Immature natural killer cell (primary cell): ENCODE data around the gene ZMAT5. TPM values are rescaled to one million over a fixed set of nuclear protein-coding genes. Genes with fewer than 3 reads are reported as not detected.
A peak's percentile ranks its signal among the peaks of the same experiment; 100 is the strongest.

Source experiments
- DNase-seq, 3 donors: peaks; one replicate each; pipeline ENCODE4 v3.0.0; 2022; ENCODE audit warnings: mixed read lengths in 1 of 3
- H3K27ac Mint-ChIP-seq, 6 donors: one replicate each; pipeline ENCODE4 v1.8.0; 2020; ENCODE audit warnings: mixed read lengths in 6 of 6, mild to moderate bottlenecking in 5 of 6, inconsistent platforms in 4 of 6, moderate library complexity in 3 of 6
- H3K27me3 Mint-ChIP-seq, 3 donors: one replicate each; pipeline ENCODE4 v1.8.0; 2020 to 2021; ENCODE audit warnings: low read depth in 3 of 3, mild to moderate bottlenecking in 3 of 3, mixed read lengths in 3 of 3, moderate library complexity in 3 of 3, inconsistent platforms in 1 of 3
- H3K36me3 Mint-ChIP-seq, 3 donors: one replicate each; pipeline ENCODE4 v1.8.0; 2020; ENCODE audit warnings: mixed read lengths in 3 of 3, inconsistent platforms in 2 of 3, mild to moderate bottlenecking in 2 of 3
- H3K4me1 Mint-ChIP-seq, 2 donors: one replicate each; pipeline ENCODE4 v1.8.0; 2020; ENCODE audit warnings: inconsistent platforms in 2 of 2, mild to moderate bottlenecking in 2 of 2, mixed read lengths in 2 of 2, moderate library complexity in 1 of 2
- H3K4me3 Mint-ChIP-seq, 5 donors: one replicate each; pipeline ENCODE4 v1.8.0; 2020; ENCODE audit warnings: mild to moderate bottlenecking in 5 of 5, mixed read lengths in 5 of 5, inconsistent platforms in 3 of 5, moderate library complexity in 3 of 5
- H3K9me3 Mint-ChIP-seq, 6 donors: one replicate each; pipeline ENCODE4 v1.8.0; 2020; ENCODE audit warnings: mild to moderate bottlenecking in 6 of 6, mixed read lengths in 6 of 6, inconsistent platforms in 4 of 6, moderate library complexity in 3 of 6
- polyA plus RNA-seq, 3 donors: library from polyadenylated mRNA; unstranded; fragments of 300-500 nt; fragmentation: Illumina TruSeq; gene quantifications; one replicate each; pipeline ENCODE4 v1.2.3, GENCODE V29; 2021

Gene ZMAT5, protein sequence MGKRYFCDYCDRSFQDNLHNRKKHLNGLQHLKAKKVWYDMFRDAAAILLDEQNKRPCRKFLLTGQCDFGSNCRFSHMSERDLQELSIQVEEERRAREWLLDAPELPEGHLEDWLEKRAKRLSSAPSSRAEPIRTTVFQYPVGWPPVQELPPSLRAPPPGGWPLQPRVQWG
- 10 to 100 TPM; 59.3 to 77.7 (median 72.2) TPM for polyA plus RNA-seq

DNA sequence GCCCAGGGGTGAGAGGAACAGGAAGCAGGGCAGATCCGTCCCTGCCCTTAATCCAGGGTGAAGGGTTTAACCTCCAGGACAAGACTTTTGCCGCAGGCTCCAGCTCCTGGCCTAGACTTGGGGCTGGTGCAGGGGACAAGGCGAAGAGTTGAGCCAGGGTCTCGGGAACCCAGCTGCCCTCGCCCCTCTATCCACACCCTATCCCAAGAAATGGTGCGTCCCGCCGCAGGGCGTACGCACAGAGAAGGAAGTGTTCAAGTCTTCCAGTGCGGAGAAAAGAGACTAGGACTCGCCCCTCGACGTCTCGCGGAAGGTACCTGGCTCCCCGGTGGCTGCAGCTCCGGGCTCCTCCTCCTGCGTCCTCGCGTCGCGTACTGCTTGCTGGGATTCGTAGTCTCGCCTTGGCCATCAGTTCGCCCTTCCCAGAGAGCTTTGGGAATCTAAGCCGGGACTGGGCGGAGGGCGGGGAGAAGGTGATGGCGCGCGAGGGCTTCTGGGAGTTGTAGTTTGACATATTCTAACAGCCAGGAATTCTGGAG is at the start of gene ZMAT5:
Gene ZMAT5 (minus strand): TSS at position 376 of the 539 bp plus-strand sequence. CDS start 18,463 bp downstream, outside the sequence.
- DNase-seq = peak; percentile 88 to 92 (median 91)
- H3K27ac Mint-ChIP-seq = peak within 1 kb of the TSS; percentile 94 to 99 (median 98)
- H3K9me3 Mint-ChIP-seq = no peaks in the 10 kb centered on the region
- H3K4me3 Mint-ChIP-seq = peak within 1 kb of the TSS; percentile 98 to 100 (median 99)
- no peaks in the 10 kb centered on the region for H3K36me3 Mint-ChIP-seq
- H3K27me3 Mint-ChIP-seq = peaks cover 0 to 3% (median 0%) of the 10 kb centered on the region in 3 donors
- peaks cover 36 to 49% of the 10 kb centered on the region in 2 donors for H3K4me1 Mint-ChIP-seq

DNA sequence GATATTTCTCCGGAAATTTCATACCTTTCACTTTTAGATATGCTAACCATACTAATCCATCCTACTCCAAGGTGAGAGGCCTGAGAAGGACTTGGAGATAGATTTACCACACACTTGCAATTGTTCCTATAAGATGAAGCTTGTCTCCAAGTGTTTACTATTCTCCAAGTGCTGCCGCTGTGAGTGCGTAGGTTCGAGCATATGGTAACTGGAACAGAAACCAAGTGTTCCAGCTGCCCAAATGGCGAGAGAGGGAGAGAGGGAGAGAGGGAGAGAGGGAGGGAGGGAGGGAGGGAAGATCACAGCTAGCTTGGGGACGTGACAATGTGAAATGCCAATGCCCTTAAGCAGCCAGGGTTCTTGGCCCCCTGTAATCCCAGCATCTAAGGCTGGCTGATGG is 49.7 kb upstream of the ZMAT5 start:
- no peak for DNase-seq
- H3K4me1 Mint-ChIP-seq = no peaks in the 10 kb centered on the region
- no peak overlapping the region for H3K4me3 Mint-ChIP-seq
- H3K36me3 Mint-ChIP-seq = peaks cover 11 to 66% (median 32%) of the 10 kb centered on the region in 3 donors
- no peak overlapping the region for H3K27ac Mint-ChIP-seq
- no peaks in the 10 kb centered on the region for H3K27me3 Mint-ChIP-seq
- H3K9me3 Mint-ChIP-seq = no peaks in the 10 kb centered on the region

DNA sequence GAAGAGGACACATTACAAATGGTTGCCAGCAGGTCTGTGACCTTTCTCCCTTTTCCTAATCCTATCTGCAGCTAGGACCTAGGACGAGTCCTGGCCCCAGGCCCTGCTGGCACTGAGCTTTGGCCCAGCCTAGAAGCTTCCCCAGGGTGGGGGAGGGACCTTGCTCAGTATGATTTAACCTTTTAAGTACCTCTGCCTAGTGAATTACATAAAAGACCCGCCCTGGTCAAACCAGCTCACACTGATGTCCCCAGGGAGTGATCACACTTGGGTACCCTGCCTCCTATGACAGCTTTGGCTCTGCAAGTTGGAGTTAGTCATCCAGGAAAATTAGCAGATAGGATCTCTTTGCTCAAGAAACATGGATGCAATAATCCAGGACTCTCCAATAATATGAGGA is 49.3 kb upstream of the ZMAT5 start:
- no peak overlapping the region for H3K27ac Mint-ChIP-seq
- H3K4me3 Mint-ChIP-seq = no peak overlapping the region
- no peaks in the 10 kb centered on the region for H3K4me1 Mint-ChIP-seq
- H3K36me3 Mint-ChIP-seq = peaks cover 11 to 69% (median 33%) of the 10 kb centered on the region in 3 donors
- H3K9me3 Mint-ChIP-seq = no peaks in the 10 kb centered on the region
- no peak for DNase-seq
- no peaks in the 10 kb centered on the region for H3K27me3 Mint-ChIP-seq

DNA sequence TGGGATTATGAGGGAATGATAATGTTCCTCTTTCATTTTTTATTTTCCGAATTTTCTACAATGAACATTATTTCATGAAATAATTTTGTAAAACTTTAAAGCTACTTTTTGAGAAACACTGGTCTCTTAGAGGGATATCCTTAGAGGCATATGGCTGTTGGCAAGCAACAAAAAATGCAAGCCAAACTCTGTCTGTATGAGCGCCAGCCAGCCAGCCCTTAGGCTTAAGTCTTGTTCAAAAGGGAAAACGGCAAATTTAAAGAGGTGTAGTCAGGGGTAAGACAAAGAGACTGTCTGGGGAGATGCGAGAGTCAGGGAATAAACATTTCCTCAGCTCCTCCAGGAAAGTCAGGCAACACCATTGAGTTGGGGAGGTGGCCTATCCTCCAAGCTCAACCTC is 48.8 kb upstream of the ZMAT5 start:
- Mint-ChIP-seq H3K36me3 (peaks cover 11 to 71% (median 33%) of the 10 kb centered on the region in 3 donors), H3K27me3 (no peaks in the 10 kb centered on the region), H3K4me1 (no peaks in the 10 kb centered on the region), H3K9me3 (no peaks in the 10 kb centered on the region), H3K27ac (peak overlapping the region in 1 of 6 donors; percentile 14), H3K4me3 (no peak overlapping the region)
- DNase-seq = no peak

DNA sequence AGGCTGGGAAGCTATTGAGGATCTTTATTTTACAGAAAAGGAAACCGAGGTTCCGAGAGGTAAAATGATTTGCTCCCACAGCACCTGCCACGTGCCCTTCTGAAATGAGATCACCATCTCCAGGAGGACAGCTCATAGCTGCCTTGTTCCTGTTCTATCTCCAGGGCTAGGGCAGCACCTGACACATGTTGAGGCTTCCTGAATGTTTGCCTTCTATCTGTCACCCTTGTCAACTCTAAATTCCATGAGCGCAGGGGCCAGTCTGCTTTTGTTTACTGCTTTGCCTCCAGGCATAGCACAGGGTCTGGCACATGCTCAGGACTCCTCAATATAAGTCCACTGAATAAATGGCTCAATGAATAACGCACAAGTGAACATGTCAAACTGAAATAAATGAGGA is 47.2 kb upstream of the ZMAT5 start:
- H3K4me3 Mint-ChIP-seq = no peak overlapping the region
- H3K27ac Mint-ChIP-seq = no peak overlapping the region
- DNase-seq = no peak
- no peaks in the 10 kb centered on the region for H3K27me3 Mint-ChIP-seq
- no peaks in the 10 kb centered on the region for H3K9me3 Mint-ChIP-seq
- peaks cover 15 to 72% (median 33%) of the 10 kb centered on the region in 3 donors for H3K36me3 Mint-ChIP-seq
- H3K4me1 Mint-ChIP-seq = no peaks in the 10 kb centered on the region

DNA sequence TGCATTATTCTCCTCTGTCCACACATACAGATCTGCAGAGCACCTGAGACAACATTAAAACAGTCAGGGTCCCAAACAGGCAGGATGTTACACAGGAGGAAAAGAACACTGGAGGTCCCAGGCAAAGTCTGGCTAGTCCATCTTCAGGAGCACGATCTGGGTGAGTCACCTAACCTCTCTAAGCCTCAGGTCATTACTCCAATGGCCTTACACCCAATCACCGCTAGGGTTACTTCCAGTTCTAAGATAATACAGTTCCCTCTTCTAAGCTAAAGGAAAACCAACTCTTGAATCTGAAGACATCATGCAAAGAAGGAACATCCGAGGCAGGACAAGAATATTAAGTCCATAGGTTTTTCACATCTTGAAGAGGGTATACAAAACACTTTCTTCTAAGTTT is 46.8 kb upstream of the ZMAT5 start:
- H3K27me3 Mint-ChIP-seq = no peaks in the 10 kb centered on the region
- DNase-seq = no peak
- no peak overlapping the region for H3K4me3 Mint-ChIP-seq
- peaks cover 15 to 69% (median 33%) of the 10 kb centered on the region in 3 donors for H3K36me3 Mint-ChIP-seq
- no peak overlapping the region for H3K27ac Mint-ChIP-seq
- no peaks in the 10 kb centered on the region for H3K9me3 Mint-ChIP-seq
- H3K4me1 Mint-ChIP-seq = no peaks in the 10 kb centered on the region

DNA sequence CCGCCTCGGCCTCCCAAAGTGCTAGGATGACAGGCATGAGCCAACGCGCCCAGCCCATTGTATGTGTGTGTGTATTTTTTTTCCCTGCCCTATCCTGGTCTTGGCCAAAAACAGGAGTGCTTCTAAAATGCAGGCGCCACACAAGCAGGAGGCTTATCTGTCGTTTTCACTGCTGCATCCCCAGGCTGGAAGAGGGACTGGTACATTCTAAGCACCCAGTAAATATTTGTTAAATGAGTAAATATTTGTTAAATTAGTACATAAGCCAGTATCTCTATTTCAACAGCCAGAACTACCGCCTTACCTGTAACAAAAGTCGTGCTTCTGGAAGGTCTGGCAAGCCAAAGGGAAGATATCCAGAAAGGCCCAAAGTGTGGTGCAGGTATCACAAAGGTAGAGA is 46.3 kb upstream of the ZMAT5 start:
- peaks cover 17 to 66% (median 31%) of the 10 kb centered on the region in 3 donors for H3K36me3 Mint-ChIP-seq
- H3K9me3 Mint-ChIP-seq = no peaks in the 10 kb centered on the region
- H3K4me1 Mint-ChIP-seq = no peaks in the 10 kb centered on the region
- H3K27me3 Mint-ChIP-seq = no peaks in the 10 kb centered on the region
- no peak overlapping the region for H3K27ac Mint-ChIP-seq
- no peak overlapping the region for H3K4me3 Mint-ChIP-seq
- no peak for DNase-seq

DNA sequence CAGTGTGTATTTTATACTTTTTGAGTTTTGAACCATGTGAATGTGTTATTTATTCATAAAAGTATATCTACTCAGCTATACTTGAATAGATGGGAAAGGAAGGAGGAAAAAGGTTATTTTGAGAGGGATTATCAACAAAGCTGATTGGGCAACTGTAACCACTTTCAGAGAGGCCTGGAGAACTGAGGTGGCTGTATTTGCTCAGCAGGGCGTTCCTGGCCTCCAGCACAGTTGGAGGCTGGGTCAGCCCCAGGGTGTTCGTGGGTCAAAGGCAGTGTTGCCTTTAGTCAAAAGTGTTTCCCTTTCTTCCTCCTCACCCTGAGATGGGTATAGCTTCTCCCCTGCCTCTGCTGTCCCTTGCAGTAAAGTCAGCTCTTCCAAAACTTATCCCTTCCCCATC is 44.6 kb upstream of the ZMAT5 start:
- no peaks in the 10 kb centered on the region for H3K4me1 Mint-ChIP-seq
- no peaks in the 10 kb centered on the region for H3K9me3 Mint-ChIP-seq
- no peaks in the 10 kb centered on the region for H3K27me3 Mint-ChIP-seq
- no peak overlapping the region for H3K27ac Mint-ChIP-seq
- no peak overlapping the region for H3K4me3 Mint-ChIP-seq
- peaks cover 27 to 64% (median 29%) of the 10 kb centered on the region in 3 donors for H3K36me3 Mint-ChIP-seq
- no peak for DNase-seq

DNA sequence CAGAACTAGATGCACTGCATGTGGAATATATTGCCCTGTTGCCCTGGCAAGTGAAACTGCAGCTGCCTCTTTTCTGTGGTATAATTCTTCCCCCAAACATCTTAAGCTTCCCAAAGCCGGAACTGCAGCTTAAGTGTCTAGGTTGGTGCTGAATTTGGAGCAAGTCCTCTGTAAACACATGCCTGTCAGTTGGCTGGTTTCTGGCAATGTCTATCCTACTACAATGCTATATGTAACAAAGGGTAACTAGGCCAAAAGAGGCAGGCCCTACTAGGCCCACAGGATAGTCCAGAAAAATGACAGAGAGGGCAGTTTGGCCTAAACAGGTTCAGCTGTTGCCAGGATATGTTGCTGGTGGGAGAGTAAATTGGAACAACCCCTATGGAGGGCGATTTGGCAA is 43.4 kb upstream of the ZMAT5 start:
- Mint-ChIP-seq H3K36me3 (peaks cover 31 to 66% (median 34%) of the 10 kb centered on the region in 3 donors), H3K9me3 (no peaks in the 10 kb centered on the region), H3K4me3 (no peak overlapping the region), H3K27me3 (no peaks in the 10 kb centered on the region), H3K27ac (peak overlapping the region in 1 of 6 donors; percentile 15), H3K4me1 (no peaks in the 10 kb centered on the region)
- DNase-seq = no peak

DNA sequence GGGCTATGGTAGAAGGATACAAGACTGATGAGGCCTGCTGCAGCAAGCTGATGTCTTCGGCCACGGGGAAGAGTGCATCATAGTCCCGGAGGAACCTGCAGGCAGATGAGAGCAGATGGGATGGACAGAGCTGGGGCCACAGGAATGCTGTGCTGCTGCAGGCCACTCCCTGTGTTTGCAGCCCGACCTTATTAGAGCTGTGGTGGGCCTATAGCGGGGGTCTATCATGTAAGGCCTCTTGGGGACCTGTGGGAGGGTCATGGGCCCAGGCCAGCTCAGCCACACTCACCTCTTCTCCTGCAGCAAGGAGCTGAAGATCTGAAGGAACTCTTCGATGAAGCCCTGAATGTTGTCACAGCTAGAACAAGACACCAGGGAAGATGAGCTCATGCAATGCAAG is 39.4 kb upstream of the ZMAT5 start:
- peaks cover 28 to 46% (median 32%) of the 10 kb centered on the region in 3 donors for H3K36me3 Mint-ChIP-seq
- no peaks in the 10 kb centered on the region for H3K4me1 Mint-ChIP-seq

DNA sequence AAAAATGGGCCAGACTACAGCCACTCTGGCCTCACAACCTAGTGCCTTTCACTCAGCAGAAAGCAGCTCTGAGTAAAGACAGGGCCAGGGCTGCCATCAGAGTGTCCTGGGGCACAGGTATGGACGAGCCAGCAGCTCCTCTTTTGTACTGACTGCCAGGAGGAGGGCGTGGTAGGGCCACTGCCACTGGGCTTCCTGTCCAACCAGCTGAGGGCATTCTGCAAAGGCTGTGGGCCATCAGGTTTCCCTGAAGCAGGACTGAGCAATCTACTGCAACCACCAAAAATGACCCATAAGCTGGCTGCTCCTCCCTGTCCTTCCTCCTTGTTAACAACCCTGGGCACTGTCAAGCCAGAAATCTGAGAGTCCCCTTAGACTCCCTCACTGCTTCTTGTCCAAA is 38.2 kb upstream of the ZMAT5 start:
- Mint-ChIP-seq H3K36me3 (peaks cover 33 to 51% (median 37%) of the 10 kb centered on the region in 3 donors), H3K27me3 (no peaks in the 10 kb centered on the region), H3K9me3 (no peaks in the 10 kb centered on the region), H3K27ac (no peak overlapping the region), H3K4me3 (no peak overlapping the region), H3K4me1 (no peaks in the 10 kb centered on the region)
- no peak for DNase-seq

More for the DNA sequence above, 39.4 kb upstream of the ZMAT5 start:
- Mint-ChIP-seq H3K27ac (peak overlapping the region in 1 of 6 donors; percentile 4), H3K27me3 (no peaks in the 10 kb centered on the region), H3K9me3 (no peaks in the 10 kb centered on the region), H3K4me3 (no peak overlapping the region)
- no peak for DNase-seq

DNA sequence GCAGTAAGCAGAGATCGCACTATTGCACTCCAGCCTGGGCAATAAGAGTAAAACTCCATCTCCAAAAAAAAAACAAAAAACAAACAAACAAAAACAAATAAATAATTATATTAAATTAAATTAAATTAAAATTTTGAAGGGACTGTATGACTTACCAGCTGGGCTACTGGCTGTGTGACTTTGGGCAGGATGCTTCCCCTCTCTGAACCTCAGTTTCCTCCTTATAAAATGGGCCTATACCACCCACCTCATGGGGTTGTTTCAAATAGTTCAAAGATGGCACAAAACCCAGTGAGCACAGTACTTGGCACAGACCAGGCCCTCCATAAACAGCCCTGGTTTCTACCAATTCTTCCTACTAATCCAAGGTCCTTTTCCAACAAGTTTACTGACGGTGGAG is 36.4 kb upstream of the ZMAT5 start:
- Mint-ChIP-seq H3K27ac (peak overlapping the region in 1 of 6 donors; percentile 65), H3K36me3 (peaks cover 30 to 57% (median 32%) of the 10 kb centered on the region in 3 donors), H3K4me1 (peaks cover 0 to 13% of the 10 kb centered on the region in 2 donors), H3K27me3 (no peaks in the 10 kb centered on the region), H3K9me3 (no peaks in the 10 kb centered on the region), H3K4me3 (no peak overlapping the region)
- no peak for DNase-seq

DNA sequence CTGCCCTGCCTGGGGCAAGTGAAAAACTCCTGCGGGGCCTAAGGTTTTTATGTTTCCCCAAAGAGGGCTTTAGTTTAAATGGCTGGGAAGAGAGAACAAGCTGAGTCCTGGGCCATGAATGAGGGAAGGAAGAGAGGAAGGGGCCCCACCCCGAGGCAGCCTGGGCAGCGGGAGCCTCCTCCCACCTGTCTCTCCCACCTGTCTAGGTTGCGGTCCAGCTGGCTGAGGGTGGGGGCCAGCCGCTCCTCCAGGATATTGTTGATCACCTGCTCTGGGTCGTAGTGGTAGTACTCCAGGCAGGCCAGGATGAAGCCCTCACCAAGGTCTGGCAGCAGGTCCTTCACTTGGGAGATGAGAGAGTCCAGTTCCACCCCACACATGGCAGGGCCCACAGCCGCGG is 35.0 kb upstream of the ZMAT5 start:
- DNase-seq = no peak
- peaks cover 0 to 25% of the 10 kb centered on the region in 2 donors for H3K4me1 Mint-ChIP-seq
- H3K36me3 Mint-ChIP-seq = peaks cover 23 to 50% (median 23%) of the 10 kb centered on the region in 3 donors
- no peak overlapping the region for H3K4me3 Mint-ChIP-seq
- H3K27ac Mint-ChIP-seq = no peak overlapping the region
- H3K27me3 Mint-ChIP-seq = peaks cover 0 to 3% (median 0%) of the 10 kb centered on the region in 3 donors
- H3K9me3 Mint-ChIP-seq = no peaks in the 10 kb centered on the region

DNA sequence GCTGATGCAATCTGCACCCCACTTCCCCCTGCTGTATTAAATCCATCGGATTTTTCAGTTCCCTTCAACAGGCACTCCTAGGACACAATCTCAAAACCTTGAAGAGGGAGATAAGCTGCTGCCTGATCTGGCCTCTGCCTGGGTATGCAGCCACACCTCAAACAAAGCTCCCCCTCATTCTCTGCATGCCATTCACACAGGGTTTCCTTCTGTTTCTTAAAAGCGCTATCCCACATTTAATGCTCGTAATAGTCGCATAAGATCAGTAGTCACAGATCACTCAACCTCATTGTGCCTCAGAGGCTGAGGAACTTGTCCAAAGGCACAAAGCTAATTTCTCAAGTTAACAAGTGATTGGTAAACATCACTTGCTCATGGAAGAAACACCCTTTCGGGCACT is 34.3 kb upstream of the ZMAT5 start:
- peaks cover 22 to 50% (median 26%) of the 10 kb centered on the region in 3 donors for H3K36me3 Mint-ChIP-seq

More for the DNA sequence above, 34.3 kb upstream of the ZMAT5 start:
- no peak overlapping the region for H3K4me3 Mint-ChIP-seq
- H3K27me3 Mint-ChIP-seq = peaks cover 0 to 3% (median 0%) of the 10 kb centered on the region in 3 donors
- no peak overlapping the region for H3K27ac Mint-ChIP-seq
- peaks cover 0 to 25% of the 10 kb centered on the region in 2 donors for H3K4me1 Mint-ChIP-seq
- H3K9me3 Mint-ChIP-seq = no peaks in the 10 kb centered on the region
- DNase-seq = no peak
